ENCODE measurements around the gene TEX29.

TEX29 gene

DNA sequence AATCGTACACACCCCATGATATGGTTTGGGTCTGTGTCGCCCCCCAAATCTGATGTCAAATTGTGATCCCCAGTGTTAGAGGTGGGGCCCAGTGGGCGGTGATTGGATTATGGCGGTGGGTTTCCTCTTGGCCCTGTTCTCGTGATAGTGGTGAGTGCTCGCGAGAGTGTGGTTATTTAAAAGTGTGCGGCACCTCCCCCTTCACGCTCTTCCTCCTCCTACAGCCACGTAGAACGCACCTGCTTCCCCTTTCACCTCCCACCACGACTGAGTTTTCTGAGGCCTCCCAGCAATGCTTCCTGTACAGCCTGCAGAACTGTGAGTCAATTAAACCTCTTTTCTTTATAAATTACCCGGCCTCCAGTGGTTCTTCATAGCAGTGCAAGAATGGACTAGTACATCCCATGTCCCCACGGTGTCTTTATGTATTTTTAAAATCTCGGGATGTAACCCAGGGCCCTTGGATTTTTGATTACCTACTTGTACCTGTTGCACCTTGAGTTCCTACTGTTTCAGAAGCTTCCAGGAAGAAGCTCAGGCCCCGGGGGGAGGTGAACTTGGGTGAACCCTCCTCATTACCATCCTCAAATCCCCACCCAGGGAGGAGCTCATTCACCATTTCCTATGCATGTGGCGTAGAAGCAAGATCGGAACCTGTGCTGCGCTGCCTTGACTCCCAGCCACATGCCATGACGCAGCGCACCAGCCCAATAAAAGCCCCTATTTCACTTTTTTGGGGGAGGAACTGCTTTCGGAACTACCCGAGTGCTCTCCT, 52.4 kb downstream of the TEX29 start:
- no peak for DNase-seq

DNA sequence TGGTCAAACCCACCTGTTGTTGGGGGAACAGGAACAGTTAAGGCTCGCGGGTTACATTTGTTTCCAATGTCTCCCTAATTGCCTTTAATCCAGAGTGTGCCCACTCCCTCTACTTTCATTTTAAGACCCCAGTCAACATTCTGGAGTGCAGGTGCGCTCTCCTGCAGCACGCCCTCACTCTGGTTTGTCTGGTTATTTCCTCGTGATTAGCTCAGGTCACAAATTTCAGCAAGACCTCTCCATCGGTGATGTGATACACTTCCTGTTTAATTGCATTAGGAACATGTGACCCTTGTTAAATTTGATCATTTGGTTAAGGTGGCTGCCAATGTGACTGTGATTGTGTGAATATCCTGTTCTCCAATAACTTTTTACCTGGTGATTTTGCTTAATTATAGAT, 53.0 kb downstream of the TEX29 start:
- no peak for DNase-seq

DNA sequence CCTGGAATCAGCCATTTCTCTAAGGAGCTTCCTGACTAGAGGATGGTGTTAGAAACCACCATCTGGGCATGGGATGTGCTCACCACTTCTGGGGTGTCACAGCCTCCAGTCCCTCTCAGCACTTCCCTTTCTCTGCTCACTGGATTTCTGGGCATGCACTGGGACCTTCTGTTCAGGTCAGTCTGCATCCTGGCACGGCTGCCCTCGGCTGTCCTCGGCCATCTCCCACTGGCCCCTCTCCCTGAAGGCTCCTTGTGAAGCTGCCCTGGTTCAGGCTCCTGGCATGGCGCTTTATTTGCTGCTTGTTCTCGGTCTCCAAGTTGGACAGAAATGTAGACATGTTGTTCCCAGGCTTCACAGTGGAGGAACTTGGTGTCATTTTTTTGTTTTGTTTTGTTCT, 60.0 kb downstream of the TEX29 start:
- no peak for DNase-seq

DNA sequence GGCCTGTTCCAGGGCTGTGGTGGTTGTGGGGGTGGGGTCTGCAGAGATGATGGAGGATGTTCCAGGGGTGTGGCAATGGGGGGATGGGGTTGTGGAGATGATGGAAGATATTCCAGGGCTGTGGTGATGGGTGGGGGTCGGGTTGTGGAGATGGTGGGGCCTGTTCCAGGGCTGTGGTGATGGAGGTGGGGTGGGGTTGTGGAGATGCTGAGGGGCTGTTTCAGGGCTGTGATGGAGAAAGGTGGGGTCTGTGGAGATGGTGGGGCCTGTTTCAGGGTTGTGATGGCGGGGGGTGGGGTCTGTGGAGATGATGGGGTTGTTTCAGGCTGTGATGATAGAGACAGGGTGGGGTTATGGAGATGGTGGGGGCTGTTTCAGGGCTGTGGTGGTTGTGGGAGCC, 62.0 kb downstream of the TEX29 start:
- DNase-seq, result no peak

DNA sequence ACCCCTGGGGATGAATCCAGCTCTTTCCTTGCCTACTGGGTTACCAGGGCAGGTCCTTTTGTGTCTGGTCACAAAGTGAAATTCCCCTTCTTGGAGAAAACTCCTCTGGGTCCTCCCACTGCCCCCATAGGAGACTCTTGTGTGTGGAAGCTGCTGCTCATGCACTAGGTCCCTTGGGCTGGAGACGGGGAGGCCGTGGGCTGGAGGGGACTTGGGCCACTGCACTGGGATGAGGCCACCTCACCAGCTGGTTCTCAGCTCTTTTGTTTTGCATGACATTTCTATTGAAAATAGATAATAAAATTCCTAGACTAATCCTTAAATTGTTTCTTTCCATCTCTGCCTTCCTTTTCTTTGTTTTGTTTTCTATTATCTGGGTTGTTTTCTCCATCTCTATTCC, 62.4 kb downstream of the TEX29 start:
- no peak for DNase-seq

DNA sequence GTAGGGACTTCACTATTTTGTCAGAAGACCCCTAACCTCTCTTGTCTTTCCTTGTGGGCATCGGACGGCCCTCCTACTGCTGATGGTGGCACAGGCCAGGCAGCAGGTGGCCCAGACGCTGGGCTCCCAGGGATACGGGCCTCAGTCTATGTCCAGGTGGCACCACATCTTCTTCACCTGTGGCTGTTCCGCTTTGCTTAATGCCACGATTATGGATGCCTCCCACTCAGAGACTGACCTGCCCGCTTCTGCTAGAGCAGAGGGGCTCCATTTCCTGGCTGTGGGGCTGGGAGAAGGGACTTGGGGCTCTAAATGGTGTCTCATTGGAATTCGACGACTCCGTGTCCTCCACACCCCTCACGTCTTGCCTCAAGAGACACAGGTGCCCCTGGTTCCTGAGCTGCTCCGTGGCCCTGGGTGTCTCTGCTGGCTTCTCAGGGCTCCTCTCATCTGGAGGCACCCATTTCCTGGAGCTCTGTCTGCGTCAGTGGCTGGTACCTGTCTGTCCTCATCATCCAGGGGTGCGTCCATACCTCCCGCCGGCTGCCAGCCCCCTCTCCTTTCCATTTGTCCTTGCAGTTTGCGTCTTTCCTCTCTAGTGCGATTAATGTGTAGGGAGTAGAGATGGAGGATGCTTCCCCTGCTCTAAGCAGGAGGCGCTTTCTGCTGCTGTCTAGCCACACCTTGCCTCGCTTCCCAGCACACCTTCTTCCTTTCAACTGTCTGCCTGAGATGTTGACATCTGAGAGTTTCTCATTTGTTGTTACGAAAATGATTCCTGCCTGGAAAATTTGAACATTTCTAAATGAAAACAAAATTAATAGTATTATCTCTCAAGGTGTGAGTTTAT, 63.4 kb downstream of the TEX29 start:
- DNase-seq, result no peak

DNA sequence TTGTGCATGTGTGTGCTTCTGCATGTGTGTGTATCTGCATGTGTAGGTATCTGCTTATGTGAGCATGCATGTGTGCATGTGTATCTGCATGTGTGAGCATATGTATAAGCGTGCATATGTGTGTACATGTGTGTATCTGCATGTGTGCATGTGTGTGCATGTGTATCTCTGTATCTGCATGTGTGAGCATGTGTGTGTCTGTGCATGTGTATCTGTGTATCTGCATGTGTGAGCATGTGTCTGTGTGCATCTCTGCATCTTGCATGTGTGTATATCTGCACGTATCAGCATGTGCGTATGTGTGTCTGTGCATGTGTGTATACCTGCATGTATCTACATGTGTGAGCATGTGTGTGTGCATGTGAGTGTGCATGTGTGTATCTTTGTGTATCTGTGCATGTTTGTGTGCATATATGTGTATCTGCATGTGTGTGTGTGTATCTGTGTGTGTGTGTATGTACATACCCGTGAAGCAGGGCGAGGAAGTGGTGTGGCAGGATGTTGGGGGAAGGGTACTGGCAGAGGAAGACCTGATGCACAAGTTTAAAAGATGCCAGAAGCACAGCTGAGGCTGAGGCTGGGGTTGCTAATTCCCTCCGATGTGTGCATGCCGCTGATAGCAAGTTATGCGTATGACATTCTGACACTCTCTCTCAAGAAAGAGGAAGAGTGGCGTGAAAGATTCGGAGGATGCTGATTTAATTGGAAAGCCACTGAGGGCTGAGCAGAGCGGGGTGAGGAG, 64.2 kb downstream of the TEX29 start:
- no peak for DNase-seq

DNA sequence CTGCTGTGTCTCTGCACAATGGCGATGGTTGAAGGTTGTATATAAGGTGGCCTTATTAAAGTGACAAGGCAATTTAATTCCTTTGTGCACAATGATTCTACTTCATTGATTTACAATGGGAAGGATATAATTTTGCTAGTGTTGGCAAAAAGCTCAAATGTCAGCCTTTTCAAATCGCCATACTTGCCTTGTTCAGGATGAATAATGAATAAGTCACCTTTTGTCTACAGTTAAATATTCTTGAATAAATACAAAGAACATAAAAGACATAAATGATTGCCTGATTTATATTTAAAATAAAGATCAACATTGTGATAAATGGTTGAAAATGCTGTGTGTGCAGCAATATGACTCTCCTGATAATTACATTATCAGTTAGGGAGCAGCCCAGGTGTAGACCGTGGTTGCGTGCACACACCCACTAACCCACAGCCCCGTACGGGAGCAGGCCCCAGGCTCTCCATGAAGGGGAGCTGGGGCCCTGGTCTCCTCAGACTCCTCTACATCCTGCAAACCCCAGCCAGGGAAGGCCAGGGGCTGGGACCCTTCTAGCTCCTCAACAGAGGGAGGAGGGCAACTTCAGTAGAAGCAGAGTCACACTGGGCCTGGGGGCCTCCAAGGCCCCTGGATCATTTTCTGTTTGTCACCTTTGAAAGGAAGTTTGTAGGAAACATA, 64.9 kb downstream of the TEX29 start:
- no peak for DNase-seq

DNA sequence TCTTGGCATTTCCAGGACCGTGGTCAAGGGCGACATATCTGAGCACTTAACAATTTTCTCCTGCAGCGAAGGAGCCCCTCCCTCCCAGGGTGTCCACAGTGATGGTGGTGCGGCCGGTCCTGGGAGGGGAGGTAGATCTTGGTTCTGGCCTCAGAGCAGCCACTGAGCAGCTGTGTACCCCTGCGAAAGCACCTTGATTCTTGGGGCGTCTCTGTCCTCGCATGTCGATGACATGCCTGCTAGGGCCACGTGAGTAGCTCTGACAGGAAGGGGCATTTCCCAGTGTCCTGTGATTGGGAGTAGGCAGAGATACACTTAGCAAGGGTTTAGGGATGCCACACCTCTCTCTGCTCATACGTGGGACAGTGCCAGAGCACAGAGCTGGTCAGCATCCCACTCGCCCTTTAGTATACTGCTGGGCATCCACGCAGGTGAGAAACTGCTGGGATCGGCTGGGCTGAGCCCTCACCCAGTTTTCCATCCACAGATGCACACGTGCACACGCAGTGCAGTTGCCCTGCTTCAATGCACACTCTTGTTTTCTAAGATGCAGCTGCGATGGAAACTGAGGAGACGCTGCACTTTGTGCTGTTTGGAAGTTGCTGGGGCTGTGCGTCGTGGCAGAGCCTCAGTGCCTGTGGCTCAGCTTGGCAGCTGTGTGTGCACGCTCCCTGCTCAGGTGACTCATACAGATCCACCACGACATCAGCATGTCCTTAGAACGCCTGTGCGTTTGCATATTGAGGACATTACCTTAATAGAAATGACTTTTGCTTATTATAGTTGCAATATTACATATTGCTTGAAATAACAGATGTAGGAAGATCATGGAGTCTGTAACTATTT, 66.8 kb downstream of the TEX29 start:
- no peak for DNase-seq

DNA sequence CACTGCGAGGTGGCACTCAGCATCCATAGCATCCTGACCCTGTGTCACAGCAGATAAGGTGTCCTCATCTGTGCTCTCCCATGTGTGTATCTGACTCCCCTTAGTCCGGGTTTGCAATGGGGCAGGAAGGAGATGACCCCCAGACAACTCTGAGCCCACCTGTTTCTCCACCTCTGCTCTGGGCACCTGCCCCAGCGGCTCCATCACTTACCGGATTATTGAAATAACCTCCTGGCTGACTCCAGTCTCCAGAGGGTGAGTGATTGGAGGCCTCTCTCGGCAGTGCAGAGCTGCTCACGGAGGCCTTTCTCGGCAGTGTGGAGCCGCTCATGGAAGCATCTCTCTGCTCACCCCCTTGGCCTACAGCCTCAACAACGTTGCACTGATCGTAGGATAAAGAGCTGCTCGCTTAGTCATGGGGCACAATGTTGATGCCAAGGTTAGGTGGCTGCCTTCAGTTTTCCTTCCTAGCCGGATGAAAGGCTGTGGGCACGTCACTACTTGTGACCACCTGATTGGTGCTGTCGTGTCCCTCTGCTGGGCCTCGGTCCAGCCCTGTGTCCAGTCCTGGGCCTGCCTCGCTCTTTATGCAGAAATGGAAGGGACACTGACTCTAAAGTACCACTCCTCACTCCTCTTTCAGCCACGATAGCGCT, 67.6 kb downstream of the TEX29 start:
- no peak for DNase-seq

DNA sequence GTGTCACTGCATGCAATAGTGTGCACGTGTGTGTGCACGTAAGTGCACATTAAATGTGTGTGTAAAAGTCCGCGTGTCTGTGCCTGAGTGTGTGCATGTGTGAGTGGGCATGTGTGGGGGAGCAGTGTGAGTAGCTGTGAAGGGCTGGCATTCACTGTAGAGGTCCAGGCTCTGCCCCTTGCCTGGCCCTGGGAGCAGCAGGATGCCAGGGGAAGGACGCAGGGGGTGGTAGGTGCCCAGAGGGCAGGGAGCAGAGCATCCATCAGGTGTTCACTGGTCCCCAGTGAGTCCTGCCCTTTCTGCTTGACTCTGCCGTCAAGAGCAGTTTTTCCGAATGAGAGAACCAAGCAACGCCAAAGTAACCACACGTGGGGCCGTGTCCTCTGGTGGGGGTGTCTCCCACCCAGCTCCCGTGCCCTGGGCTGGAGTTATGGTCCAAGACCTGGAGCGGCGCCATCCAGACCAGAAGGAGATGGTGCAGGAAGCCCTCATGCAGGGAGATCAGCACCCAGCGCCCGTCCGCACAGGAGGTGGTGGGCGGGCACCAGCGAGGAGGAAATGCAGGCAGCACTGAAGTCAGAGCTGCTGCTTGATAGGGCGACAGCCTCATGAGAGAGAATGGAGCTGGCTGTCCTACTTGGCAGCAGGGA, 68.5 kb downstream of the TEX29 start:
- no peak for DNase-seq

DNA sequence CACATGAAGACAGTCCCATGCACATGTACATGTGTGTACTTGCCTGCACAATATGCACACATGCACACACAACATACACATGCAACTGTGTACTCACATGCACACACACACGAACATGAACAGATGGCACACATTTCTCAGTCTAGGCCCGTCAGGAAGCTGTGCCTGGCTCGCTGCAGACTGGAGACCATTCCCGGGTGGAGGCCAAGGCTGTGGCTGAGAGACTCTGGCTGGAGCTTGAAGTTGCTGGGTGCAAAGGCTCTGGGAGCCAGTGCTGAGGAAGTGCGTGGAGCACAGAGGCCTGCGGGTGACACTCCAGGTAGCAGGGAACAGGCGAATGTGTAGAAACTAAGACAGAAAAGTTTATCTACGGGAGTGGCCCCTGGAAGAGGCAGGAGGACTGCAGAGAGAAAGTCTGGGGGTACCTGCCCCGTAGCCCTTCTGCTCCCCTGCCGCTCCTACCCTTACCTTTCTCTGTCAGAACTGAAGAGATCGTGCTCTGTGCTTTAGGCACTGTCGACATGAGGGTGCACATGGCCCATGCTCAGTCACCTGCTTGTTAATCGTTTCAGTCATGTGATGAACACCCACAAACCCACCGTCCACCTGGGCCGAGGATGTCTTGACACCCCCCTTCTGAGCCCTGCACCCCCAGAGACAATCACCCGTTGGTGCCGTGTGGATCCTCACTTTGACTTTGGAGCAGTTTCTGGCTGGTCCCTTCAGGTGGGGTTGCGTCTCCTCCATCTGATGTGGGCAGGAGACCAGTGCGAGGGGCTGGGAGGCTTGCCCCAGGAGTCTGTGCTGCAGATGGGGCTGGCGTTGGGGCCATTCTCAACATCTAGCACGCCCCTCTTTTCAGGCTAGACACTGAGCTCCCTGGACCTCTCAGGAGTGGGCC, 69.4 kb downstream of the TEX29 start:
- no peak for DNase-seq

DNA sequence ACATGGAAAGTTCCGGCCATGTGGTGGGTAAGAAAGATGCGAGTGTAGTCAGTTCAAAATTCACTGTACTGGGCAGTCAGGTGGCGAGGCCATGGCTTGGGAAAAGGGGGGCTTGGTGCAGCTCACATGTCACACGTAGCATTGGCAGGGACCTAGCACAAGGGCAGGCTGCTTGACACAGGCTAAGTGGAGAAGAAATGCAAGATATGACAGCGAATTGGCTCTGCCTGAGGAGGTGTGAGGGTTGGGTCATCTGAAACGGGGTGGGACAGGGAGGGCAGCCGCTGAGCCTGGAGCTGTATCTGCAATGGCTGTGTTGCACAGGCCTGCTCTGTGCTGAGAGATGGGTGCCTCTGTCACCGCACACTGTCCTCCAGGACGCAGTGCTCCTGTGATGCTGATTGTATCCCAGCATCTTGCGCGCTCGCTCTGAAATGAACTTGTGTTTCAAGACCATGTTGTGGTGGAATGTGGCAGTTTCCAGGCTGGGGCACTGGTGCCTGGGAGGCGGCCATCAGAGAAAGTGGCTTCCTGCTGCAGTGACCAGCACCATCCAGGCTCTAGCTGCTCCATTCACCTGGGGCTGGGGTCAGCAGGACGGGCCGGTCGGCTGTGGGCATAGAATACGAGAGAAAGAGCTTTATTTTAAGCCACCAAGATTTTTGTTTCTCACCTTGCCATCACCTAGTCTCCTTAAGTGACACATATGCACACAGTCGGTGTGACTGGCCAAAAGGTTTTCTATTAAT, 70.3 kb downstream of the TEX29 start:
- DNase-seq, result no peak

DNA sequence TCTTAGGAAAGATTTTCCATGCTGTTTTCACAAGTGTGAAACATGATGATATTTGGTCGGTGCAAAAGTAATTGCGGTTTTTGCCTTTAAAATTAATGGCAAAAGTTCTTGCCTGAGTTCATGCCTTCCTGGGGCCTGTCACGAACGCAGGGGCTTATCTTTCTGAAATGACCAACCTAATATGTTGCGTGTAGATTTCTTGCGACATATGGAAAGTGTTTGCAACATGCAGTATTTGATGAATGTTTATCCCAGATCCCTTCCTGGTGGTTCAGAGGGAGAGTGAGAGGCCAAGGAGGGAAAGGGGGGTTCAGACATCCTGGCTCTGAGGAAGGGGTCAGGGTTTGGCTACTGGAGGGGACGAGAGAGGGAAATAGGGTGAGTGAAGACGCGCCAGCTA, 72.0 kb downstream of the TEX29 start:
- DNase-seq, result no peak

DNA sequence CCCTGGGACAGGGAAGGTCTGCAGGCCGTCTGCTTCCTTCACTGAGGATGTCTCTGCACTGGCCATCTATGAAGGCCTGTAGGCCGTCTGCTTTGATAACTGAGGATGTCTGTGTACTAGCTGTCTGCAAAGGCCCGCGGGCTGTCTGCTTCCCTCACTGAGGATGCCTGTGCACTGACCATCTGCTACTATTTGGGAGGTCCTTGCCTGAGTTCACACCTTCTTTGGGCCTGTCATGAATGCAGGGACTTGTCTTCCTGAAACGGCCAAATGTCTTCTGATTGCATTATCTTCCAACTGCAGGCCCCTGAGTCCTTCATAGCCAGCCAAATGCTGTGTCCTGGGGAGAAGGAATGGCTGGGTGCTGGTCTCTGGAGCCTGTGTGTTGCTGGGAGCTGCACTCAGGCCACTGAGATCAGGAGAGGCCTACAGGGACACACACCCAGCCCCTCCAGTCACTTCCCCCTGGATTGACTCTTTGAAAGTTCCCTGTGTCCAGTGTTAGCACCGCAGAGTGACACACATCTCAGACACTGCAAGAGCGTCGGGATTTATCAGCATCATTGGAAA, 72.9 kb downstream of the TEX29 start:
- no peak for DNase-seq
